Heart left ventricle (tissue), 13 donors: ENCODE results near the gene OR2L13.

Source experiments
- CTCF ChIP-seq, 12 donors: fragments of 200-600 bp; sonication (generic) in 4 of 12; IDR thresholded peaks; one replicate each; pipeline versions ENCODE4 v1.5.0 to v1.8.0; 2018 to 2022; ENCODE audit warnings: antibody characterized with exemption in 12 of 12, mild to moderate bottlenecking in 5 of 12
- POLR2A ChIP-seq, 2 donors: fragments of 450-650 bp; IDR thresholded peaks; one replicate each; pipeline ENCODE4 v1.6.1; 2017; ENCODE audit warnings: antibody characterized with exemption in 2 of 2, mild to moderate bottlenecking in 2 of 2, moderate library complexity in 2 of 2
- donor health status: ischemic (EF 13 %, LVEDD 7.1; RV severe dilation, severe dysfunction).
- donor health status: DM: no; HTN: yes; CAD: no.
- donor health status: DM: no; HTN: no; CAD: no.
- donor health status: ischemic (EF 25% LVEDD 6.9; RV normal size, moderate dysfunction).
- donor health status: ischemic (EF 25% LVEDD 5.7; RV mildly dilated, moderate dysfunction).
- donor health status: ischemic (EF 35%, LVEDD 5.7; RV mildly dilated, moderate dysfunction).
- donor health status: nonischemic (EF 11% LVEDD 7.7; RV severe dilation, severe dysfunction).
- donor health status: DM: yes; HTN: yes; CAD: no.
- donor health status: PGD.
- donor health status: ischemic (EF 29% LVEDD 5.4; RV normal size, mild dysfunction).
- donor health status: nonischemic (EF 23%, LVEDD 6.1; RV moderate dilation, normal function).

GRCh38 chr1:248144513-248145198 lies 49.7 kb downstream of the OR2L13 start, which contains the start of gene OR2M5:
- TF ChIP-seq POLR2A (IDR thresholded peaks at IDR 0.05) (no peak), CTCF (IDR thresholded peaks at IDR 0.05) (no peak)
